AG04450 (cell line): ENCODE measurements around the gene RCE1. TPM values are rescaled to one million over a fixed set of nuclear protein-coding genes. Genes with fewer than 3 reads are reported as not detected.

Experiments
- CTCF ChIA-PET: fragments of 300-600, 350-600 bp; formaldehyde crosslinking; extraction: SDS; loops from one replicate; lab custom pipeline; 2022; ENCODE audit warnings: antibody characterized with exemption, inconsistent platforms; lab: Charles Lee
- POLR2A ChIA-PET: fragments of 350-600 bp; formaldehyde crosslinking; extraction: SDS; loops from one replicate; lab custom pipeline; 2021; ENCODE audit warnings: antibody characterized with exemption, inconsistent platforms; lab: Yijun Ruan, JAX
- DNase-seq: peaks from one replicate; pipeline ENCODE4 v3.0.0-alpha.2; 2011; ENCODE audit warnings: low read depth, low spot score
- H3K27ac ChIP-seq: one replicate; pipeline ENCODE4 v1.5.1; 2012; ENCODE audit warnings: low read depth, low read length, control low read depth
- H3K27me3 ChIP-seq: one replicate; pipeline ENCODE4 v1.6.0; 2012; ENCODE audit warnings: low read length; ENCODE audit not compliant: control insufficient read depth, insufficient read depth
- H3K4me3 ChIP-seq: 2 replicates; pipeline ENCODE4 v1.5.1; 2011; ENCODE audit warnings: mild to moderate bottlenecking, low read depth, low read length, control low read depth
- H3K9me3 ChIP-seq: 2 replicates; pipeline ENCODE4 v1.5.1; 2012; ENCODE audit warnings: low read length; ENCODE audit not compliant: control insufficient read depth, insufficient read depth
- CTCF ChIP-seq: IDR thresholded peaks from 2 replicates; pipeline ENCODE4 v1.5.1; 2011; ENCODE audit warnings: low read depth, low read length, control low read depth, inconsistent platforms
- polyA plus RNA-seq: library from polyadenylated mRNA; depleted of rRNA; stranded (reverse); fragments of >200 nt; gene quantifications from 2 replicates; pipeline ENCODE4 v1.2.3, GENCODE V29; 2011

The RCE1 gene
- polyA plus RNA-seq, 1 experiment: 9.2 TPM

GRCh38 chr11:66855574-66856495, 12.6 kb downstream of the RCE1 start:
- DNase-seq: no peak
- Histone ChIP-seq H3K9me3 (peaks cover 6% of the 10 kb centered on the region; the same call in 1 of the 2 replicates), H3K27ac (peak overlapping the region; percentile 77), H3K27me3 (no peaks in the 10 kb centered on the region), H3K4me3 (peak overlapping the region; percentile 74)
- CTCF ChIA-PET: interaction anchor here (0.6 kb wide), 1 partner anchor 737 kb away, joined by 6 read pairs; no protein-coding TSS in a partner anchor
- TF ChIP-seq CTCF: no peak
- POLR2A ChIA-PET: interaction anchor here (0.6 to 2.4 kb wide), 6 partner anchors 13 to 987 kb away, joined by 3 to 16 read pairs (median 4); partner anchors contain the start of genes RBM4B and RCE1

GRCh38 chr11:66856496-66857233, 13.4 kb downstream of the RCE1 start, which contains the start of gene LRFN4:
LRFN4 (plus strand) TSS chr11:66857064; CDS start chr11:66857745, 681 bp downstream.
- no peak for TF ChIP-seq CTCF
- peaks cover 6% of the 10 kb centered on the region; the same call in 1 of the 2 replicates for H3K9me3 ChIP-seq
- H3K4me3 ChIP-seq: peak within 1 kb of the TSS; percentile 74
- no peaks in the 10 kb centered on the region for H3K27me3 ChIP-seq
- POLR2A ChIA-PET: interaction anchor here (0.9 to 2.4 kb wide), 3 partner anchors 14 to 179 kb away, joined by 3 to 16 read pairs (median 4); partner anchors contain the start of genes RBM4B and RCE1
- CTCF ChIA-PET: interaction anchor here (0.6 kb wide), 1 partner anchor 738 kb away, joined by 6 read pairs; no protein-coding TSS in a partner anchor
- H3K27ac ChIP-seq: peak within 1 kb of the TSS; percentile 77
- DNase-seq: no peak

- Histone ChIP-seq H3K4me3 (peak overlapping the region; percentile 74), H3K27ac (no peak overlapping the region), H3K9me3 (peaks cover 6% of the 10 kb centered on the region; the same call in 1 of the 2 replicates), H3K27me3 (no peaks in the 10 kb centered on the region)
- ChIA-PET CTCF (no interaction called here), POLR2A (no interaction called here)
- no peak for TF ChIP-seq CTCF
- DNase-seq: no peak
Observed at GRCh38 chr11:66857234-66857926, 14.1 kb downstream of the RCE1 start.

GRCh38 chr11:66857927-66858185, 14.6 kb downstream of the RCE1 start:
- CTCF ChIA-PET: no interaction called here
- Histone ChIP-seq H3K4me3 (peak overlapping the region; percentile 74; the same call in 1 of the 2 replicates), H3K27me3 (no peaks in the 10 kb centered on the region), H3K9me3 (peaks cover 6% of the 10 kb centered on the region; the same call in 1 of the 2 replicates), H3K27ac (no peak overlapping the region)
- no peak for DNase-seq
- POLR2A ChIA-PET: no interaction called here
- no peak for TF ChIP-seq CTCF
